B cell (primary cell): ENCODE results near the gene PRDM15. TPM values are rescaled to one million over a fixed set of nuclear protein-coding genes. Genes with fewer than 3 reads are reported as not detected.

Experiments
- ATAC-seq: fragments of 200-7000 bp; cut with Tn5 transposase; one replicate; pipeline ENCODE4 v1.10.0; 2021; ENCODE audit warnings: low read depth, mild to moderate bottlenecking, moderate number of reproducible peaks, moderate library complexity
- CTCF ChIA-PET: fragments of 350-600 bp; sonication (Branson Sonifier 250); formaldehyde crosslinking; loops from one replicate; lab custom pipeline; 2021; ENCODE audit warnings: antibody characterized with exemption, inconsistent platforms; lab: Charles Lee
- POLR2A ChIA-PET: fragments of 350-600 bp; sonication (Branson Sonifier 250); formaldehyde crosslinking; loops from one replicate; lab custom pipeline; 2021; ENCODE audit warnings: antibody characterized with exemption; lab: Charles Lee
- DNase-seq: peaks from one replicate; pipeline ENCODE4 v3.0.0; 2013
- H2AFZ ChIP-seq: 2 replicates; pipeline ENCODE4 v1.6.1; 2012; ENCODE audit warnings: mild to moderate bottlenecking, low read depth, low read length; ENCODE audit not compliant: insufficient read depth, poor library complexity, severe bottlenecking
- H3K27ac ChIP-seq, 2 donors: 1 replicate in 1 of 2; 2 replicates in 1 of 2; pipeline ENCODE4 v1.5.1; 2012 to 2013; ENCODE audit warnings: low read length in 2 of 2, mild to moderate bottlenecking in 2 of 2, moderate library complexity in 1 of 2
- H3K27me3 ChIP-seq, 4 experiments: fragments of 200-600 bp in 1 of 4; sonication (generic) in 1 of 4; replicated peaks in 1 of 4; 1 replicate in 2 of 4; 2 replicates in 2 of 4; pipeline versions ENCODE4 v1.6.1 to v1.7.0; 2013 to 2016; ENCODE audit warnings: low read length in 3 of 4, mild to moderate bottlenecking in 2 of 4, mixed read lengths in 1 of 4, moderate library complexity in 1 of 4; ENCODE audit not compliant: insufficient read depth in 4 of 4, control insufficient read depth in 3 of 4; ENCODE audit errors: control extremely low read depth in 1 of 4
- H3K36me3 ChIP-seq, 2 experiments: replicated peaks in 1 of 2; 1 replicate in 1 of 2; 2 replicates in 1 of 2; pipeline versions ENCODE4 v1.6.1 to v1.7.1; 2013; ENCODE audit warnings: low read length in 1 of 2; ENCODE audit not compliant: insufficient read depth in 2 of 2, control insufficient read depth in 1 of 2; ENCODE audit errors: control extremely low read depth in 1 of 2, extremely low read depth in 1 of 2
- H3K4me1 ChIP-seq, 2 donors: fragments of 200-600 bp in 1 of 2; sonication (generic) in 1 of 2; 1 replicate in 1 of 2; 2 replicates in 1 of 2; pipeline versions ENCODE4 v1.5.1 to v1.6.1; 2013 to 2017; ENCODE audit warnings: low read length in 2 of 2; ENCODE audit not compliant: control insufficient read depth in 2 of 2, insufficient read depth in 2 of 2
- H3K4me2 ChIP-seq: replicated peaks from 2 replicates; pipeline ENCODE3; 2012; ENCODE audit warnings: mild to moderate bottlenecking, low read depth, low read length; ENCODE audit not compliant: poor library complexity, severe bottlenecking
- H3K4me3 ChIP-seq, 5 experiments: fragments of 200-600 bp in 1 of 5; sonication (generic) in 1 of 5; 1 replicate in 3 of 5; 2 replicates in 2 of 5; pipeline versions ENCODE4 v1.5.1 to v1.7.0; 2011 to 2016; ENCODE audit warnings: low read length in 4 of 5, mild to moderate bottlenecking in 4 of 5, low read depth in 2 of 5, control low read depth in 1 of 5, moderate library complexity in 1 of 5; ENCODE audit not compliant: insufficient read depth in 1 of 5; ENCODE audit errors: control extremely low read depth in 1 of 5, extremely low read depth in 1 of 5
- H3K79me2 ChIP-seq: fragments of 200-600 bp; sonication (generic); one replicate; pipeline ENCODE4 v1.6.0; 2016; ENCODE audit warnings: low read length; ENCODE audit not compliant: control insufficient read depth, insufficient read depth
- H3K9ac ChIP-seq: fragments of 200-600 bp; sonication (generic); 2 replicates; pipeline ENCODE4 v1.6.1; 2017; ENCODE audit warnings: mild to moderate bottlenecking, low read length, moderate library complexity
- H3K9me3 ChIP-seq, 3 donors: one replicate each; pipeline versions ENCODE4 v1.6.1 to v1.7.1; 2013; ENCODE audit warnings: low read length in 2 of 3; ENCODE audit not compliant: control insufficient read depth in 2 of 3, insufficient read depth in 1 of 3; ENCODE audit errors: control extremely low read depth in 1 of 3
- H4K20me1 ChIP-seq: 2 replicates; pipeline ENCODE4 v1.6.0; 2012; ENCODE audit warnings: mild to moderate bottlenecking, low read length; ENCODE audit not compliant: insufficient read depth, control insufficient read depth, poor library complexity, severe bottlenecking
- H3K27ac Mint-ChIP-seq: one replicate; pipeline ENCODE4 v1.8.0; 2021; ENCODE audit warnings: mixed read lengths
- H3K27me3 Mint-ChIP-seq: one replicate; pipeline ENCODE4 v1.8.0; 2021; ENCODE audit warnings: mixed read lengths
- H3K4me1 Mint-ChIP-seq: one replicate; pipeline ENCODE4 v1.8.0; 2021; ENCODE audit warnings: mixed read lengths
- H3K4me3 Mint-ChIP-seq: one replicate; pipeline ENCODE4 v1.8.0; 2021; ENCODE audit warnings: mixed read lengths
- H3K9me3 Mint-ChIP-seq: one replicate; pipeline ENCODE4 v1.8.0; 2022; ENCODE audit warnings: mixed read lengths; ENCODE audit not compliant: insufficient read depth
- CTCF ChIP-seq: fragments of 200-600 bp; IDR thresholded peaks from one replicate; pipeline ENCODE4 v1.8.0; 2022; ENCODE audit warnings: antibody characterized with exemption, mild to moderate bottlenecking
- EZH2 ChIP-seq: IDR thresholded peaks from 2 replicates; pipeline ENCODE4 v1.6.1; 2012; ENCODE audit warnings: borderline replicate concordance, low read depth, mild to moderate bottlenecking, moderate library complexity, low read length; ENCODE audit not compliant: insufficient read depth, poor library complexity, severe bottlenecking
- WGBS: methylation state at CpG from one replicate; pipeline ENCODE4 v1.1.5; 2013; ENCODE audit warnings: missing lambda C conversion rate; ENCODE audit not compliant: insufficient coverage; 5-methylcytosine and 5-hydroxymethylcytosine counted together
- intact Hi-C: fragments of 100-400 bp; cut with micrococcal nuclease; formaldehyde crosslinking; loops from one replicate; pipeline ENCODE4 v1.10.0; 2022
- polyA plus RNA-seq: library from polyadenylated mRNA; depleted of rRNA; stranded (reverse); fragments of >200 nt; gene quantifications from 2 replicates; pipeline ENCODE4 v1.2.3, GENCODE V29; 2012
- total RNA-seq, 2 donors: library from RNA; stranded (reverse); fragments of 120-200 nt in 1 of 2; gene quantifications; 1 replicate in 1 of 2; 2 replicates in 1 of 2; pipeline versions ENCODE4 v1.2.3 to v1.2.4, GENCODE V29; 2013 to 2022

Gene PRDM15
- total and polyA plus RNA-seq, 2 donors (not counting 1 experiment from before 2014, with no cell fraction given), result 21.3 to 29.2 TPM

GRCh38 chr21:41825881-41826280, 53.3 kb downstream of the PRDM15 start:
- ChIA-PET POLR2A (no interaction called here), CTCF (no interaction called here)
- Histone ChIP-seq H3K9ac (no peak overlapping the region), H3K79me2 (no peaks in the 10 kb centered on the region), H3K9me3 (no peaks in the 10 kb centered on the region), H3K36me3 (peaks cover 0 to 27% of the 10 kb centered on the region in 2 experiments), H4K20me1 (no peaks in the 10 kb centered on the region), H3K27me3 (no peaks in the 10 kb centered on the region), H3K27ac (no peak overlapping the region), H2AFZ (no peak overlapping the region), H3K4me2 (no peak overlapping the region), H3K4me1 (no peaks in the 10 kb centered on the region), H3K4me3 (no peak overlapping the region)
- Mint-ChIP-seq H3K4me3 (no peak overlapping the region), H3K9me3 (no peaks in the 10 kb centered on the region), H3K27me3 (no peaks in the 10 kb centered on the region), H3K27ac (no peak overlapping the region), H3K4me1 (no peaks in the 10 kb centered on the region)
- ATAC-seq, result no peak
- DNase-seq, result no peak
- no peak for TF ChIP-seq CTCF
- TF ChIP-seq EZH2, result no peak
- 97% methylated on average over 16 of the region's 16 CpGs for WGBS
- intact Hi-C loops, result no loop called here

GRCh38 chr21:41825216-41825615, 53.9 kb downstream of the PRDM15 start:
- Mint-ChIP-seq H3K27me3 (no peaks in the 10 kb centered on the region), H3K4me3 (no peak overlapping the region), H3K4me1 (no peaks in the 10 kb centered on the region), H3K9me3 (no peaks in the 10 kb centered on the region), H3K27ac (no peak overlapping the region)
- 90% methylated on average over 14 of the region's 15 CpGs for WGBS
- DNase-seq (no peak), ATAC-seq (no peak)
- no peaks in the 10 kb centered on the region for H3K79me2 ChIP-seq
- H3K9me3 ChIP-seq, result no peaks in the 10 kb centered on the region
- H3K4me3 ChIP-seq, result no peak overlapping the region
- H3K4me1 ChIP-seq, result no peaks in the 10 kb centered on the region
- H3K9ac ChIP-seq, result no peak overlapping the region
- no peaks in the 10 kb centered on the region for H3K27me3 ChIP-seq
- H4K20me1 ChIP-seq, result no peaks in the 10 kb centered on the region
- H3K36me3 ChIP-seq, result peaks cover 0 to 28% of the 10 kb centered on the region in 2 experiments
- ChIA-PET CTCF (no interaction called here), POLR2A (no interaction called here)
- no peak overlapping the region for H3K27ac ChIP-seq
- intact Hi-C loops, result no loop called here
- TF ChIP-seq CTCF (no peak), EZH2 (no peak)
- no peak overlapping the region for H2AFZ ChIP-seq
- H3K4me2 ChIP-seq, result no peak overlapping the region
